DOHH2 (cell line): Measurements from ENCODE around the gene TSPAN10.

Experiments
- CTCF ChIP-seq: fragments of 200-600 bp; sonication (generic); IDR thresholded peaks from one replicate; pipeline ENCODE4 v1.5.1; 2014; ENCODE audit warnings: antibody characterized with exemption, mild to moderate bottlenecking, low read depth, low read length; ENCODE audit not compliant: poor library complexity, severe bottlenecking
- EZH2phosphoT487 ChIP-seq: fragments of 200-600 bp; sonication (generic); IDR thresholded peaks from 2 replicates; pipeline ENCODE4 v1.6.1; 2017; ENCODE audit warnings: borderline replicate concordance, mild to moderate bottlenecking, antibody characterized with exemption, low read length, moderate library complexity, mixed read lengths

- TF ChIP-seq CTCF (no peak), EZH2phosphoT487 (no peak)
Observed at GRCh38 chr17:81695801-81696200, 58.8 kb downstream of the TSPAN10 start.
